HG03064 (cell line): ENCODE measurements around the gene CDC42EP4.
"Not testable (repeated sequence)": the region's sequence is repeated elsewhere in the genome, so short reads cannot be mapped to it uniquely, and the experiment has no call there.

Experiments
- ATAC-seq: cut with Tn5 transposase; IDR thresholded peaks from one replicate; pipeline ENCODE4 v1.9.1; 2021; ENCODE audit warnings: low read depth; ENCODE audit not compliant: unreplicated experiment

The CDC42EP4 gene

GRCh38 chr17:73320601-73321264 is 8.9 kb upstream of the CDC42EP4 start:
- no peak for ATAC-seq

- ATAC-seq = no peak
Measured at GRCh38 chr17:73319766-73320165, 8.0 kb upstream of the CDC42EP4 start.

- ATAC-seq = no peak
Measured at GRCh38 chr17:73318836-73319235, 7.0 kb upstream of the CDC42EP4 start.

- ATAC-seq = no peak
Measured at GRCh38 chr17:73318427-73318813, 6.6 kb upstream of the CDC42EP4 start.

- ATAC-seq = no peak
Measured at GRCh38 chr17:73317513-73318426, 6.0 kb upstream of the CDC42EP4 start.

- ATAC-seq = no peak
Measured at GRCh38 chr17:73316919-73317505, 5.2 kb upstream of the CDC42EP4 start.

- ATAC-seq = no peak
Measured at GRCh38 chr17:73315471-73315870, 3.7 kb upstream of the CDC42EP4 start.

GRCh38 chr17:73313526-73314127 is 1.8 kb upstream of the CDC42EP4 start:
- ATAC-seq = no peak

- ATAC-seq = not testable (repeated sequence)
Measured at GRCh38 chr17:73312887-73313286, 1.1 kb upstream of the CDC42EP4 start.

- ATAC-seq = peak; percentile 18
Measured at GRCh38 chr17:73311428-73311780, 397 bp downstream of the CDC42EP4 start.

GRCh38 chr17:73309727-73310596 is 1.8 kb downstream of the CDC42EP4 start:
- no peak for ATAC-seq

GRCh38 chr17:73308959-73309358 is 2.8 kb downstream of the CDC42EP4 start:
- ATAC-seq = not testable (repeated sequence)

GRCh38 chr17:73308017-73308823 is 3.6 kb downstream of the CDC42EP4 start:
- ATAC-seq = no peak

- ATAC-seq = no peak
Measured at GRCh38 chr17:73307130-73307529, 4.7 kb downstream of the CDC42EP4 start.

GRCh38 chr17:73305845-73306836 is 5.7 kb downstream of the CDC42EP4 start:
- no peak for ATAC-seq

GRCh38 chr17:73304971-73305812 is 6.6 kb downstream of the CDC42EP4 start:
- no peak for ATAC-seq

GRCh38 chr17:73304438-73304837 is 7.4 kb downstream of the CDC42EP4 start:
- no peak for ATAC-seq
